Osteocyte (in vitro differentiated cells): ENCODE data around the gene MRPL27. TPM values are rescaled to one million over a fixed set of nuclear protein-coding genes. Genes with fewer than 3 reads are reported as not detected.

Experiments used
- DNase-seq: peaks from one replicate; pipeline ENCODE4 v3.0.0; 2021; ENCODE audit warnings: mixed read lengths; ENCODE audit not compliant: unreplicated experiment; ENCODE audit errors: extremely low spot score
- H3K27ac Mint-ChIP-seq: one replicate; pipeline ENCODE4 v1.8.0; 2021; ENCODE audit warnings: mild to moderate bottlenecking, mixed read lengths; ENCODE audit not compliant: unreplicated experiment
- H3K27me3 Mint-ChIP-seq: one replicate; pipeline ENCODE4 v1.8.0; 2021; ENCODE audit warnings: mixed read lengths; ENCODE audit not compliant: unreplicated experiment
- H3K36me3 Mint-ChIP-seq: one replicate; pipeline ENCODE4 v1.8.0; 2021; ENCODE audit warnings: mixed read lengths; ENCODE audit not compliant: unreplicated experiment
- H3K4me1 Mint-ChIP-seq: one replicate; pipeline ENCODE4 v1.8.0; 2021; ENCODE audit warnings: mixed read lengths; ENCODE audit not compliant: unreplicated experiment
- H3K4me3 Mint-ChIP-seq: one replicate; pipeline ENCODE4 v1.8.0; 2021; ENCODE audit warnings: mild to moderate bottlenecking, moderate library complexity, mixed read lengths; ENCODE audit not compliant: unreplicated experiment
- H3K9me3 Mint-ChIP-seq: one replicate; pipeline ENCODE4 v1.8.0; 2021; ENCODE audit warnings: mixed read lengths; ENCODE audit not compliant: unreplicated experiment
- total RNA-seq: library from RNA; stranded (reverse); gene quantifications from 2 replicates; pipeline ENCODE4 v1.2.1, GENCODE V29; 2021
- TF ChIP-seq, protein P1 (sequence below): fragments of 200-600 bp; sonication (generic); IDR thresholded peaks from 2 replicates; pipeline ENCODE4 v1.5.0; 2021; ENCODE audit warnings: antibody characterized with exemption, mild to moderate bottlenecking, moderate library complexity

Gene MRPL27
- total RNA-seq, 1 donor from 2014 or later = 54.5 TPM

DNA sequence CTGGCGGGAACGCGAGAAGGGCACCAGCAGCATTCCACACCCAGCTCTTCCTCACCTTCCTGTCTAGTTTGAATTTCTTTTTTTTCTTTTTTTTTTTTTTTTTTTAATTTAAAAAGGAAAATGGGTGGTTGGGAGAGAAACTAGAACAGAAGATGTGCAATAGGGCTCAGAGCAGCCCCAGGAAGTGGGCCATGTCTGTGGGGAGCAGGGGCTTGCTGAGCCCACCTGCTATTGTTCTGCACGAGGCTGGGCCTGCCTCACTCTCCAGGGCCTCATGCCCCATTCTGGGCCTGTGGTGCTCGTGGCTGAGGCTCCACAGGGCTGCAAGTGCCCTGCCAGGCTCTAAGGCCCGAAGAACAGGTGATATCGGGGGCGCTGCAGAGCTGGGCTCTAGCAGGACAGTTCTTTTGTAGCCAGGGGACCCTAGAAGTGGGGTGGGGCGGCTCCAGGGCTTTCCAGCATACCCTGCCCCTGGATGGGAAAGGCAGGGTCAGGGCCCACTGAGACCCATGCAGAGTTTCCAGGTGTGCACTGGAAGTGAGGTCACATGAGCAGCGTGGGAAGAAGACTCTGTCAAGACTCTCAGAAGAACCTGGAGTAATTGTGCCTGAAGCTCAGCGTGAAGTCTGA is 12.4 kb downstream of the MRPL27 start:
- Mint-ChIP-seq H3K27me3 (no peaks in the 10 kb centered on the region), H3K9me3 (no peaks in the 10 kb centered on the region), H3K4me3 (no peak overlapping the region), H3K36me3 (peaks cover 3% of the 10 kb centered on the region), H3K4me1 (peaks cover 13% of the 10 kb centered on the region), H3K27ac (no peak overlapping the region)
- TF ChIP-seq, protein P1, sequence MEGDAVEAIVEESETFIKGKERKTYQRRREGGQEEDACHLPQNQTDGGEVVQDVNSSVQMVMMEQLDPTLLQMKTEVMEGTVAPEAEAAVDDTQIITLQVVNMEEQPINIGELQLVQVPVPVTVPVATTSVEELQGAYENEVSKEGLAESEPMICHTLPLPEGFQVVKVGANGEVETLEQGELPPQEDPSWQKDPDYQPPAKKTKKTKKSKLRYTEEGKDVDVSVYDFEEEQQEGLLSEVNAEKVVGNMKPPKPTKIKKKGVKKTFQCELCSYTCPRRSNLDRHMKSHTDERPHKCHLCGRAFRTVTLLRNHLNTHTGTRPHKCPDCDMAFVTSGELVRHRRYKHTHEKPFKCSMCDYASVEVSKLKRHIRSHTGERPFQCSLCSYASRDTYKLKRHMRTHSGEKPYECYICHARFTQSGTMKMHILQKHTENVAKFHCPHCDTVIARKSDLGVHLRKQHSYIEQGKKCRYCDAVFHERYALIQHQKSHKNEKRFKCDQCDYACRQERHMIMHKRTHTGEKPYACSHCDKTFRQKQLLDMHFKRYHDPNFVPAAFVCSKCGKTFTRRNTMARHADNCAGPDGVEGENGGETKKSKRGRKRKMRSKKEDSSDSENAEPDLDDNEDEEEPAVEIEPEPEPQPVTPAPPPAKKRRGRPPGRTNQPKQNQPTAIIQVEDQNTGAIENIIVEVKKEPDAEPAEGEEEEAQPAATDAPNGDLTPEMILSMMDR = no peak
- no peak for DNase-seq

DNA sequence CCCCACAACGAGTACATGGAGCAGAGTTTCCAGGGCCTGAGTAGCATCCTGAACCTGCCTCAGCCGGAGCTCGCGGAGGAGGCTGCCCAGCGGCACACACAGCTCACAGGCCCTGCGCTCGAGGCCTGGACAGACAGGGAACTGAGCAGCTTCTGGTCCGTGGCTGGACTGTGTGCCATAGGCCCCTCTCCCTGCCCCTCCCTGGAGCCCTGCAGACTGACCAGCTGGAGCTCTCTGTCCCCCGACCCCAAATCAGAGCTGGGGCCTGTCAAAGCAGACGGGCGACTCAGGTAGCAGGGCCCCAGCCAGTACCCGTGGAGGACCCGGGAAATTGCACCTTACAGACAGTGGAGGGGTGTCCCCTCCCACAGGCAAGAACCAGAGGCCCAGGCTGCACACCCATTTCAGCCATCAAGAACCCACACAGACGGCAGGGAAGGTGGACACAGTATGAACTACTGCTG is 13.0 kb downstream of the MRPL27 start:
- no peaks in the 10 kb centered on the region for H3K27me3 Mint-ChIP-seq
- H3K4me3 Mint-ChIP-seq = no peak overlapping the region
- peaks cover 13% of the 10 kb centered on the region for H3K4me1 Mint-ChIP-seq
- TF ChIP-seq, protein P1 = no peak
- DNase-seq = no peak
- no peaks in the 10 kb centered on the region for H3K9me3 Mint-ChIP-seq
- H3K36me3 Mint-ChIP-seq = peaks cover 3% of the 10 kb centered on the region
- no peak overlapping the region for H3K27ac Mint-ChIP-seq

DNA sequence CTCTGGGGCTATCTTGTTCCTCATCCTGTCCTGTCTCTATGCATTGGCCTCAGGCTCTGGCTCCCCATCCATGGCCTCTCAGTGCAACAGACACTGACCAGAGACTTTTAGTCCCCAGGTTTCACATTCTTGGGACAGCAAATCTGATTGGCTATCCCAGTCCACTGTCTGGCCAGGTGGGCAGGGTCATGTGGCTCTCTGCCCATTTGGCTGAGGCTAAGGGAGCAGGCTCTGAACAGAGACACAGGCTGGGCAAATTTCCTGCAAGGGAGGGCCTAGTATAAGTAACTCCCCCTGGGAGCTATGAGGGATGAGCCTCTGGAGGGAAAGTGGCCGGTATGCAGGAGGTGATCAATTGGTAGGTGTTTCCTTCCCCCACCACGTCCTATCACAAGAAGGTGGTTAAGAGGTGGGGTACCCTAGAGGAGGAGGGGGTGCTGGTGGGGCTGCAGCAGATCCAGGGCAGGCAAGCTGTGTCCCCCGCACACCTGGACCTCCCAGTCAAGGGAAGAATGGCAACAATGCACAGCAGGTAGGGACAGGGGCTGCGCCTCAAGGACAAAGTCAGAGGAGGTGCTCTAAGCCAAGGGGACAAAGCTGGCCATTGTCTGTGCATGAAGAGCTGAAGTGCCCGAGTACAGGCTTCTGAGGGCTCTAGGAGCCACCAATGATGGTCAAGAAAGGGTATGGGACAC is 13.8 kb downstream of the MRPL27 start:
- DNase-seq = no peak
- H3K4me3 Mint-ChIP-seq = no peak overlapping the region
- no peaks in the 10 kb centered on the region for H3K27me3 Mint-ChIP-seq
- H3K4me1 Mint-ChIP-seq = peaks cover 7% of the 10 kb centered on the region
- peaks cover 5% of the 10 kb centered on the region for H3K36me3 Mint-ChIP-seq
- no peak overlapping the region for H3K27ac Mint-ChIP-seq
- TF ChIP-seq, protein P1 = no peak
- H3K9me3 Mint-ChIP-seq = no peaks in the 10 kb centered on the region

DNA sequence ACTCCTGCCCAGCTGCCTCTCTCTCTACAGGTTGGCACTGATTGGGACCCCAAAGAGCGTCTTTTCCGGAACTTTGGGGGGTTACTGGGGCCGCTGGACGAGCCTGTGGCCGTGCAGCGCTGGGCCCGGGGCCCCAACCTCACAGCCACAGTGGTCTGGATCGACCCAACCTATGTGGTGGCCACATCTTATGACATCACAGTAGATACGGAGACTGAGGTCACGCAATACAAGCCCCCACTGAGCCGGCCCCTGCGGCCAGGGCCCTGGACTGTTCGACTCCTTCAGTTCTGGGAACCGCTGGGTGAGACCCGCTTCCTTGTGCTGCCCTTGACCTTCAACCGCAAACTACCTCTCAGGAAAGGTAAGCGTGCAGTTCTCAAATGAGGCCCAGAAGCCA is 14.8 kb downstream of the MRPL27 start:
- Mint-ChIP-seq H3K4me3 (no peak overlapping the region), H3K9me3 (no peaks in the 10 kb centered on the region), H3K27ac (no peak overlapping the region), H3K36me3 (peaks cover 7% of the 10 kb centered on the region), H3K4me1 (peaks cover 7% of the 10 kb centered on the region), H3K27me3 (no peaks in the 10 kb centered on the region)
- no peak for DNase-seq
- TF ChIP-seq, protein P1 = no peak

DNA sequence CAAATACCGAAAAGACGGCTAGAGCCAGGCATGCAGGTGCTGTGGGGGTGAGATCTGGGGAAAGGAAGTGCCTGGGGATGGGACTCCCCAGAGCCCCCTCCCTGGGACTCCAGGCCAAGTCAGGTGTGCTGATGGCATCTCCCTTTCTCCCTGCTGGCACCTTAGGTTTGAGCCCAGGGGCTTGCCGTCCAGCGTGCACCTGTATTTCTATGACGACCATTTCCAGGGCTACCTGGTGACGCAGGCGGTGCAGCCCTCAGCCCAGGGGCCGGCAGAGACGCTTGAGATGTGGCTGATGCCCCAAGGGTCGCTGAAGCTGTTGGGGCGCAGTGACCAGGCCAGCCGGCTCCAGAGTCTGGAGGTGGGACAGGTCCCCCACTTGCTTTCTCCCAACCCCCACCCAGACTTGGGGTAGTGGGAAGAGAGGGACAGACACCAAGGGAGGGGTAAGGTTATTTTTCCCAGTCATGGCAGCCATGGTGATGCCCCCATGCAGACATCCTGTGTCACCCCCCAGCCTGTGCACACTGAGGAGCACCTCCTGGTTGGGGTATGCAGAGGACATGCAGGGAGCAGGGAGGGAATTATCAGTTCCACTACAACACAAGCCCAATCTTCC is 16.0 kb downstream of the MRPL27 start:
- Mint-ChIP-seq H3K27me3 (no peaks in the 10 kb centered on the region), H3K4me1 (peaks cover 2% of the 10 kb centered on the region), H3K9me3 (no peaks in the 10 kb centered on the region), H3K36me3 (peaks cover 9% of the 10 kb centered on the region), H3K27ac (no peak overlapping the region), H3K4me3 (no peak overlapping the region)
- no peak for DNase-seq
- TF ChIP-seq, protein P1 = no peak
